ENCODE data around the gene STARD3NL. TPM values are rescaled to one million over a fixed set of nuclear protein-coding genes. Genes with fewer than 3 reads are reported as not detected.

Gene STARD3NL
- total and polyA plus RNA-seq, 10 of the 15 experiments (the other 5 are each of a cell fraction or from before 2014, with no cell fraction given), result 66.1 to 133 (median 85.7) TPM

DNA sequence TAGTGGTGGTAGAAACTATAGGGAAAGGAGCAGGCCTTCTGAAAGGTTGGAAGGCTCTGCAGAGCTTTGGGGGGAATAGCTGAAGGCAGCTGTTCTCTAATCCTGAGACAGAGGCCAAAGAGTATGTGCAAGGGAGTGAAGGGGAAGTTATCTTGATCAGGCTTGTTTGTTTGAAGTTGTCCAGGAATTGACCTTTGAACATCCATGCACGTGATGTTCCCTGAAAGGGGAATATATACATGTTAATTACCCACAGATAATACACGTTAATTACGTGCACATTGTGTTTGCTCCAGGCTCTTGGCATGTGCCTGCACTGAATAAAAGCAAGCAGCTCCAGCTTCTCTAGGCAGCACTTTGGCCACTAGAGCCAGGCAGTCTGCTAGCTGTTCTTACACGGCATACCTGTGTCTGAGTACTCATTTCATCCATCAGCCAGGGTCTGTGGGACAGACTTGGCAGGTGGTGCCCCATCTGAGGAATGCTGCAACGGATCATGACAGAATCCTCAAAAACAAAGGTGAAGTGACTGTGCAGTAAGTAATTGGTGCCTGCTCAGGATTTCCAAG, 18.0 kb upstream of the STARD3NL start:
- no peaks in the 10 kb centered on the region for H3K27me3 ChIP-seq (replicated peaks in 1 of 2; ENCODE audit: control insufficient read depth in 2 of 2, insufficient read depth in 2 of 2, low read length in 1 of 2)
- no peak for TF ChIP-seq CBX3 (IDR thresholded peaks at IDR 0.05; ENCODE audit: borderline replicate concordance, low read depth)
- TF ChIP-seq SUZ12 (IDR thresholded peaks at IDR 0.05; ENCODE audit: unreplicated experiment), result no peak
- no peak for TF ChIP-seq SPI1 (IDR thresholded peaks at IDR 0.05; ENCODE audit: borderline replicate concordance, insufficient read depth, low read depth, low read length)
- TF ChIP-seq STAT1 (conservative IDR thresholded peaks at IDR 0.05), result no peak
- TF ChIP-seq MTA3 (IDR thresholded peaks at IDR 0.05; ENCODE audit: borderline replicate concordance, low read length), result no peak
- no peak for TF ChIP-seq NFXL1 (IDR thresholded peaks at IDR 0.05; ENCODE audit: borderline replicate concordance)
- TF ChIP-seq CHD4 (IDR thresholded peaks at IDR 0.05), result no peak
- TF ChIP-seq CBX5 (IDR thresholded peaks at IDR 0.05; ENCODE audit: low read depth), result no peak
- TF ChIP-seq POU2F2 (IDR thresholded peaks at IDR 0.05; ENCODE audit: borderline replicate concordance, low read depth, low read length), result no peak
- TF ChIP-seq SUPT20H (IDR thresholded peaks at IDR 0.05; ENCODE audit: borderline replicate concordance, control insufficient read depth, low read depth, low read length), result no peak
- DNase-seq (ENCODE audit: low read depth, low spot score), result no peak
- peaks cover 2% of the 10 kb centered on the region; the same call in 1 of the 3 replicates for H3K9me3 ChIP-seq (replicated peaks; ENCODE audit: control insufficient read depth, insufficient read depth, low read length)
- H3K4me3 ChIP-seq, result no peak overlapping the region
- FAIRE-seq, result no peak
- H3K27ac ChIP-seq (ENCODE audit: control insufficient read depth, insufficient read depth), result no peak overlapping the region
- ChIA-PET SMC1A (ENCODE audit: uncharacterized antibody, unreplicated experiment) (interaction anchor here (0.9 to 1.5 kb wide), 8 partner anchors 12 to 63 kb away, joined by 3 to 8 read pairs (median 4); partner anchors contain the start of gene STARD3NL), CTCF (interaction anchor here (0.6 to 2.6 kb wide), 6 partner anchors 9 to 209 kb away, joined by 3 to 8 read pairs (median 4); no protein-coding TSS in a partner anchor), POLR2A (interaction anchor here (0.6 kb wide), 1 partner anchor 9 kb away, joined by 4 read pairs; no protein-coding TSS in a partner anchor), RAD21 (ENCODE audit: unreplicated experiment) (interaction anchor here (1.0 kb wide), 2 partner anchors 11 to 52 kb away, joined by 3 read pairs; no protein-coding TSS in a partner anchor)
- H3K36me3 ChIP-seq (ENCODE audit: control insufficient read depth in 2 of 2, insufficient read depth in 2 of 2, low read length in 1 of 2), result no peaks in the 10 kb centered on the region
- WGBS (ENCODE audit: insufficient coverage, insufficient replicate concordance, low lambda C conversion rate, missing lambda C conversion rate), result 26% methylated on average over 5 of the region's 5 CpGs
- no peak; the same call in 2 of the 3 replicates for ATAC-seq
- H3K4me2 ChIP-seq (ENCODE audit: control insufficient read depth, insufficient read depth), result no peak overlapping the region
- no peaks in the 10 kb centered on the region for H3K4me1 ChIP-seq (ENCODE audit: control insufficient read depth, insufficient read depth, low read length)
- no peaks in the 10 kb centered on the region for H3K79me2 ChIP-seq (ENCODE audit: control insufficient read depth, insufficient read depth, low read length)
- no peak overlapping the region for H2AFZ ChIP-seq (ENCODE audit: control insufficient read depth, low read depth, low read length)
- intact Hi-C loops (cut with micrococcal nuclease; ENCODE audit: unreplicated experiment), result no loop called here
- H3K9ac ChIP-seq (ENCODE audit: control insufficient read depth, insufficient read depth, low read length), result no peak overlapping the region
- BruUV-seq (replicated peaks), result no TSS peak
- no peaks in the 10 kb centered on the region for H4K20me1 ChIP-seq (ENCODE audit: control insufficient read depth, insufficient read depth)
- in situ Hi-C loops (cut with MboI), result no loop called here
